PC-3 (cell line): ENCODE data around the gene AVEN.

ENCODE experiments used
- CTCF ChIP-seq: fragments of 300-600 bp; sonication (generic); conservative IDR thresholded peaks from 2 replicates; pipeline ENCODE4 v1.5.1; 2017; ENCODE audit warnings: antibody characterized with exemption, low read depth, mild to moderate bottlenecking, low read length
- EZH2 ChIP-seq: fragments of 300-600 bp; sonication (generic); IDR thresholded peaks from one replicate; pipeline ENCODE4 v1.6.1; 2017; ENCODE audit warnings: antibody characterized with exemption, mild to moderate bottlenecking, low read length; ENCODE audit not compliant: unreplicated experiment

GRCh38 chr15:33968821-33969220 lies 70.2 kb downstream of the AVEN start:
- TF ChIP-seq CTCF (no peak), EZH2 (no peak)
